Thymus (tissue), 11 donors: ENCODE results near the gene ACADM. TPM values are rescaled to one million over a fixed set of nuclear protein-coding genes. Genes with fewer than 3 reads are reported as not detected.
"Not testable (repeated sequence)": the region's sequence is repeated elsewhere in the genome, so short reads cannot be mapped to it uniquely, and the experiment has no call there.

Experiments
- DNase-seq, 9 donors: peaks; one replicate each; pipeline ENCODE4 v3.0.0-alpha.2; 2013; ENCODE audit warnings: low spot score in 9 of 9, low read depth in 6 of 9, missing footprints in 1 of 9
- H3K27ac ChIP-seq, 2 donors: one replicate each; pipeline ENCODE4 v1.5.1; 2013; ENCODE audit warnings: control low read depth in 1 of 2, low read depth in 1 of 2, low read length in 1 of 2, mild to moderate bottlenecking in 1 of 2, moderate library complexity in 1 of 2
- H3K27me3 ChIP-seq, 2 donors: one replicate each; pipeline ENCODE4 v1.5.1; 2013; ENCODE audit warnings: low read length in 1 of 2; ENCODE audit not compliant: control insufficient read depth in 2 of 2, insufficient read depth in 1 of 2
- H3K36me3 ChIP-seq, 2 donors: one replicate each; pipeline ENCODE4 v1.5.1; 2013; ENCODE audit warnings: low read length in 1 of 2, mild to moderate bottlenecking in 1 of 2, moderate library complexity in 1 of 2; ENCODE audit not compliant: control insufficient read depth in 2 of 2, insufficient read depth in 2 of 2
- H3K4me1 ChIP-seq, 2 donors: one replicate each; pipeline ENCODE4 v1.5.1; 2013; ENCODE audit warnings: low read length in 2 of 2; ENCODE audit not compliant: control insufficient read depth in 2 of 2, insufficient read depth in 2 of 2
- H3K4me3 ChIP-seq, 2 donors: one replicate each; pipeline ENCODE4 v1.5.1; 2013; ENCODE audit warnings: low read length in 2 of 2, control low read depth in 1 of 2, mild to moderate bottlenecking in 1 of 2
- H3K9me3 ChIP-seq, 2 donors: one replicate each; pipeline ENCODE4 v1.5.1; 2013; ENCODE audit warnings: low read length in 1 of 2, mild to moderate bottlenecking in 1 of 2; ENCODE audit not compliant: control insufficient read depth in 2 of 2, insufficient read depth in 1 of 2
- WGBS: extraction: QIAGEN DNeasy Blood & Tissue Kit; methylation state at CpG from one replicate; pipeline ENCODE4 v1.1.7; 2013; 5-methylcytosine and 5-hydroxymethylcytosine counted together
- polyA plus RNA-seq: library from polyadenylated mRNA; stranded (reverse); fragments of 200-250 nt; gene quantifications from one replicate; pipeline ENCODE4 v1.2.3, GENCODE V29; 2013
- total RNA-seq: library from RNA; stranded (reverse); fragments of 120-200 nt; gene quantifications from one replicate; pipeline ENCODE4 v1.2.4, GENCODE V29; 2013
- donor health status: healthy.

Gene ACADM
- total and polyA plus RNA-seq, 2 donors, result 29.7 to 76.5 TPM

GRCh38 chr1:75757210-75757609 is 32.7 kb downstream of the ACADM start:
- DNase-seq, H3K4me3 ChIP-seq, H3K27me3 ChIP-seq, H3K27ac ChIP-seq, H3K4me1 ChIP-seq: not testable (repeated sequence)
- peaks cover 3 to 14% of the 10 kb centered on the region in 2 donors for H3K9me3 ChIP-seq
- peaks cover 19 to 22% of the 10 kb centered on the region in 2 donors for H3K36me3 ChIP-seq

DNA sequence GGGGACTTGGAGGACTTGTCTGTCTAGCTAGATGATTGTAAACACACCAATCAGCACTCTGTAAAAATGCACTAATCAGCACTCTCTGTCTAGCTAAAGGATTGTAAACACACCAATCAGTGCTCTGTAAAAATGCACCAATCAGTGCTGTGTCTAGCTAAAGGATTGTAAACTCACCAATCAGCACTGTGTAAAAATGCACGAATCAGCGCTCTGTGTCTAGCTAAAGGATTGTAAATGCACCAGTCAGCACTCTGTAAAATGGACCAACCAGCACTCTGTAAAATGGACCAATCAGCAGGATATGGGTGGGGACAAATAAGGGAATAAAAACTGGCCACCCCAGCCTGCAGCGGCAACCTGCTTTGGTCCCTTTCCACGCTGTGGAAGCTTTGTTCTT is 34.0 kb downstream of the ACADM start:
- not testable (repeated sequence) for H3K4me1 ChIP-seq, DNase-seq, H3K4me3 ChIP-seq, H3K27ac ChIP-seq, H3K27me3 ChIP-seq
- 98% methylated on average over 4 of the region's 4 CpGs for WGBS
- peaks cover 17 to 22% of the 10 kb centered on the region in 2 donors for H3K36me3 ChIP-seq
- peaks cover 3 to 14% of the 10 kb centered on the region in 2 donors for H3K9me3 ChIP-seq

- Histone ChIP-seq H3K4me1 (no peaks in the 10 kb centered on the region), H3K4me3 (no peak overlapping the region), H3K27me3 (no peaks in the 10 kb centered on the region), H3K9me3 (no peaks in the 10 kb centered on the region), H3K27ac (no peak overlapping the region), H3K36me3 (peaks cover 0 to 4% of the 10 kb centered on the region in 2 donors)
- 98% methylated on average over 1 of the region's 1 CpG for WGBS
- DNase-seq, result no peak
Observed at GRCh38 chr1:75764057-75764655, 39.6 kb downstream of the ACADM start.

GRCh38 chr1:75765697-75766355 is 41.3 kb downstream of the ACADM start:
- no peak overlapping the region for H3K27ac ChIP-seq
- WGBS, result 98% methylated on average over 1 of the region's 1 CpG
- no peak for DNase-seq
- H3K36me3 ChIP-seq, result peaks cover 0 to 4% of the 10 kb centered on the region in 2 donors
- no peaks in the 10 kb centered on the region for H3K9me3 ChIP-seq
- no peaks in the 10 kb centered on the region for H3K27me3 ChIP-seq
- no peak overlapping the region for H3K4me3 ChIP-seq
- no peaks in the 10 kb centered on the region for H3K4me1 ChIP-seq

GRCh38 chr1:75768016-75768415 is 43.5 kb downstream of the ACADM start:
- WGBS, result 98% methylated on average over 1 of the region's 1 CpG
- no peaks in the 10 kb centered on the region for H3K27me3 ChIP-seq
- H3K9me3 ChIP-seq, result no peaks in the 10 kb centered on the region
- no peaks in the 10 kb centered on the region for H3K36me3 ChIP-seq
- no peak overlapping the region for H3K4me3 ChIP-seq
- no peak overlapping the region for H3K27ac ChIP-seq
- DNase-seq, result no peak
- H3K4me1 ChIP-seq, result no peaks in the 10 kb centered on the region

- no peak overlapping the region for H3K27ac ChIP-seq
- no peaks in the 10 kb centered on the region for H3K36me3 ChIP-seq
- 96% methylated on average over 1 of the region's 1 CpG for WGBS
- H3K4me1 ChIP-seq, result no peaks in the 10 kb centered on the region
- no peak for DNase-seq
- no peaks in the 10 kb centered on the region for H3K27me3 ChIP-seq
- no peaks in the 10 kb centered on the region for H3K9me3 ChIP-seq
- H3K4me3 ChIP-seq, result no peak overlapping the region
Observed at GRCh38 chr1:75770761-75771160, 46.3 kb downstream of the ACADM start.

- H3K4me3 ChIP-seq, result no peak overlapping the region
- no peaks in the 10 kb centered on the region for H3K27me3 ChIP-seq
- DNase-seq, result no peak
- H3K27ac ChIP-seq, result no peak overlapping the region
- no peaks in the 10 kb centered on the region for H3K4me1 ChIP-seq
- 94% methylated on average over 3 of the region's 3 CpGs for WGBS
- H3K9me3 ChIP-seq, result no peaks in the 10 kb centered on the region
- no peaks in the 10 kb centered on the region for H3K36me3 ChIP-seq
Observed at GRCh38 chr1:75771978-75772377, 47.5 kb downstream of the ACADM start.

DNA sequence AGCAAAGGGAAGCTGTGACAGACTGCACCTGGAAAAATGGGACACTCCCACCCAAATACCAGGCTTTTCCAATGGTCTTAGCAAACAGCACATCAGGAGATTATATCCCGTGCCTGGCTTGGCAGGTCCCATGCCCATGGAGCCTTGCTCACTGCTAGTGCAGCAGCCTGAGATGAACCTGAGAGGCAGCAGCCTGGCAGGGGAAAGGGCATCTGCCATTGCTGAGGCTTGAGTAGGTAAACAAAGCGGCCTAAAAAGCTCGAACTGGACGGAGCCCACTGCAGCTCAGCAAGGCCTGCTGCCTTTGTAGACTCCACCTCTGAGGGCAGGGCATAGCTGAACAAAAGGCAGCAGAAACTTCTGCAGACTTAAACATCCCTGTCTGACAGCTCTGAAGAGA is 53.3 kb downstream of the ACADM start:
- DNase-seq, H3K4me3 ChIP-seq, H3K9me3 ChIP-seq, H3K4me1 ChIP-seq, H3K27me3 ChIP-seq, H3K27ac ChIP-seq, H3K36me3 ChIP-seq: not testable (repeated sequence)
- WGBS, result 87% methylated on average over 4 of the region's 4 CpGs

GRCh38 chr1:75778694-75779093 is 54.2 kb downstream of the ACADM start:
- H3K27me3 ChIP-seq, DNase-seq, H3K36me3 ChIP-seq, H3K9me3 ChIP-seq, H3K4me3 ChIP-seq, H3K27ac ChIP-seq, H3K4me1 ChIP-seq: not testable (repeated sequence)
- 97% methylated on average over 5 of the region's 5 CpGs for WGBS
